BLaER1 treated with 17β-estradiol and CSF1 and Interleukin-3, amounts not matched to agents 10 nM and 100 nM (cell line): ENCODE results near the gene RBM41.
"Not testable (repeated sequence)": the region's sequence is repeated elsewhere in the genome, so short reads cannot be mapped to it uniquely, and the experiment has no call there.

ENCODE experiments used
- H3K27ac ChIP-seq, 11 experiments: shearing (Covaris generic); formaldehyde crosslinking; 2 replicates each; pipeline ENCODE4 v1.8.1; 2022
- H3K27me3 ChIP-seq, 11 experiments: shearing (Covaris generic); formaldehyde crosslinking; 2 replicates each; pipeline ENCODE4 v1.8.1; 2022
- H3K36me3 ChIP-seq, 11 experiments: shearing (Covaris generic); formaldehyde crosslinking; 2 replicates each; pipeline ENCODE4 v1.8.1; 2022
- H3K4me1 ChIP-seq, 10 experiments: shearing (Covaris generic); formaldehyde crosslinking; 2 replicates each; pipeline ENCODE4 v1.8.1; 2022
- H3K4me2 ChIP-seq, 11 experiments: shearing (Covaris generic); formaldehyde crosslinking; 2 replicates each; pipeline ENCODE4 v1.8.1; 2022
- H3K4me3 ChIP-seq, 10 experiments: shearing (Covaris generic); formaldehyde crosslinking; 2 replicates each; pipeline ENCODE4 v1.8.1; 2022
- H3K9ac ChIP-seq, 11 experiments: shearing (Covaris generic); formaldehyde crosslinking; 2 replicates each; pipeline ENCODE4 v1.8.1; 2022
- H3K9me3 ChIP-seq, 11 experiments: shearing (Covaris generic); formaldehyde crosslinking; replicated peaks in 1 of 11; 2 replicates each; pipeline ENCODE4 v1.8.1; 2022
- H4K20me1 ChIP-seq, 11 experiments: shearing (Covaris generic); formaldehyde crosslinking; 2 replicates each; pipeline ENCODE4 v1.8.1; 2022
- Cebpa-rat ChIP-seq, 11 experiments: shearing (Covaris generic); IDR thresholded peaks; 2 replicates each; pipeline ENCODE4 v1.8.1; 2022

Gene RBM41

DNA sequence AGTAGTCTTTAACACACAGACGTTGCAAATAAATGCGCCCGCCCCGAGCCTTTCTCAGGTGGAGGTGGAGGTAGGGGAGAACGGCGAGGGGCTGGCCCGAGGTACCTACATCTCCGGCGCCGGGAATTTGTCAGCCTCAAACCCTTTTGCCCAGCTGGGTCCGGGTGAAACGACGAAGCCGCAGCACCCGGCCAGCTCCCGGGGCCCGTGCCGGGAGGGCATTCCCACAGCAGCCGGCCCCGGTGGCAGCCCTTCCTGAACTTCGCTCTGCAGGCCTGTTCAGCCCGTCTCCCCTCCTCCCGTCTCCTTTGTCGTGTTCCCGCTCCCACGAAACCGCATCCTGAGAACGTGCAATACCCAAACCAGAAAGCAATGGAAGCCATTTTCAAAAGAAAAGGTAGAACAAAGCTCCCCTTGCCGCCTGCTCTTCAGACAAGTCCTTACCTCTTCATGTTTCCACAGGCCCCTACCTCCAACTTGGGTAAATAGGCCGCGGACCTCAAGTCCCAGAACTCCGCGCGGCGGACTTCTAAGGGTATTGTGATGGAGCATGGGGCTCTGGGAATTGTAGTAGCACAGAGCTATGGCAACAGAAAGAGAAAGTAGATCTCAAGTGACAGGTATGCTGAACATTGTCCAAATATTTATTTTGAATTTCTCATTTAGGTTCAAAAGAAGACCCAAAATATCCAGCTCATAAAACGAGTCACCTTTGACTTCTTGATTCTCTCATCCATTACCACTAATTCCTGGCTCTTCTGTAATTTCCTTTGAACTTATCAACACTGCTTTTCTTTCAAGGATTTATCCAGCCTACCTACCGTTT is at the start of gene RBM41:
TSS of gene RBM41 (minus strand) at position 501 of the 826 bp plus-strand sequence. CDS start at position 452, 49 bp downstream.
- H3K36me3 ChIP-seq, result peaks cover 23 to 33% (median 31%) of the 10 kb centered on the region in 11 experiments; a peak in 20 of 22 replicates
- H4K20me1 ChIP-seq, result no peaks in the 10 kb centered on the region
- H3K27me3 ChIP-seq, result peaks cover 72 to 100% (median 98%) of the 10 kb centered on the region in 11 experiments
- peak within 1 kb of the TSS; percentile 60 to 77 (median 70) for H3K4me3 ChIP-seq
- H3K9ac ChIP-seq, result peak within 1 kb of the TSS; percentile 77 to 91 (median 87)
- peaks cover 0 to 15% (median 6%) of the 10 kb centered on the region in 10 experiments; a peak in 8 of 20 replicates for H3K4me1 ChIP-seq
- H3K27ac ChIP-seq, result peak within 1 kb of the TSS; percentile 71 to 89 (median 87); a peak in 21 of 22 replicates
- H3K9me3 ChIP-seq, result peaks cover 0 to 2% (median 0%) of the 10 kb centered on the region in 11 experiments; a peak in 1 of 22 replicates
- no peak for TF ChIP-seq Cebpa-rat (IDR thresholded peaks at IDR 0.05)
- peak within 1 kb of the TSS; percentile 55 to 81 (median 64) for H3K4me2 ChIP-seq

DNA sequence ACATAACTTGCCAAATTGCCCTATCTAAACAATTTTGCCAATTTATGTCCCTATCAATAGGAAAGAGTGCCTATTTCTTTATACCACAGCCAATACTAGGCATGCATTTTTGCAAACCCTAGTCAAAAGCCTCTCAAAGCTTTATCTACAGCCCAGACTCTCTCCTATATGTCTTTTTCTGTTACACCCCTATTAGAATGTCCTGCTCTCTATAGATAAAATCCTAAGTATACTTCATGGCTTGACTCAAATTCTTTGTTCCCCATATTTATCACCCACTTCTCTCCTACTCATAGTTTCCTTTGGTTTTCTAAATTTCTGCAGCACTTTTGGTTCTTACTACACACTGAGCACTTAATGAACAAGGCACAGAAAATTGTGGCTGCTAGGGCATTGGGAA is 49.6 kb upstream of the RBM41 start:
- Histone ChIP-seq H3K36me3 (no peaks in the 10 kb centered on the region), H3K9me3 (no peaks in the 10 kb centered on the region), H3K9ac (no peak overlapping the region), H3K27ac (no peak overlapping the region), H4K20me1 (no peaks in the 10 kb centered on the region), H3K4me1 (no peaks in the 10 kb centered on the region), H3K4me3 (no peak overlapping the region), H3K27me3 (peaks cover 54 to 99% (median 85%) of the 10 kb centered on the region in 11 experiments; a peak in 21 of 22 replicates), H3K4me2 (no peak overlapping the region)
- TF ChIP-seq Cebpa-rat (IDR thresholded peaks at IDR 0.05), result no peak

- Histone ChIP-seq H3K27ac (no peak overlapping the region), H3K4me3 (no peak overlapping the region), H3K9me3 (no peaks in the 10 kb centered on the region), H3K4me2 (no peak overlapping the region), H3K4me1 (no peaks in the 10 kb centered on the region), H3K9ac (no peak overlapping the region), H4K20me1 (no peaks in the 10 kb centered on the region), H3K27me3 (peaks cover 55 to 99% (median 85%) of the 10 kb centered on the region in 11 experiments), H3K36me3 (no peaks in the 10 kb centered on the region)
- no peak for TF ChIP-seq Cebpa-rat (IDR thresholded peaks at IDR 0.05)
Observed at GRCh38 chrX:107167163-107167921, 48.7 kb upstream of the RBM41 start.

DNA sequence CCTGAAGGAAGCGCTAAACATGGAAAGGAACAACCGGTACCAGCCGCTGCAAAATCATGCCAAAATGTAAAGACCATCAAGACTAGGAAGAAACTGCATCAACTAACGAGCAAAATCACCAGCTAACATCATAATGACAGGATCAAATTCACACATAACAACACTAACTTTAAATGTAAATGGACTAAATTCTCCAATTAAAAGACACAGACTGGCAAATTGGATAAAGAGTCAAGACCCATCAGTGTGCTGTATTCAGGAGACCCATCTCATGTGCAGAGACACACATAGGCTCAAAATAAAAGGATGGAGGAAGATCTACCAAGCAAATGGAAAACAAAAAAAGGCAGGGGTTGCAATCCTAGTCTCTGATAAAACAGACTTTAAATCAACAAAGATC is 39.0 kb upstream of the RBM41 start:
- H4K20me1 ChIP-seq, H3K36me3 ChIP-seq, H3K4me2 ChIP-seq, H3K9ac ChIP-seq, H3K27ac ChIP-seq, H3K4me3 ChIP-seq: not testable (repeated sequence)
- Histone ChIP-seq H3K9me3 (peaks cover 0 to 17% (median 6%) of the 10 kb centered on the region in 11 experiments; a peak in 11 of 22 replicates), H3K4me1 (peaks cover 0 to 10% (median 0%) of the 10 kb centered on the region in 10 experiments; a peak in 8 of 20 replicates), H3K27me3 (peaks cover 20 to 38% (median 31%) of the 10 kb centered on the region in 11 experiments)

DNA sequence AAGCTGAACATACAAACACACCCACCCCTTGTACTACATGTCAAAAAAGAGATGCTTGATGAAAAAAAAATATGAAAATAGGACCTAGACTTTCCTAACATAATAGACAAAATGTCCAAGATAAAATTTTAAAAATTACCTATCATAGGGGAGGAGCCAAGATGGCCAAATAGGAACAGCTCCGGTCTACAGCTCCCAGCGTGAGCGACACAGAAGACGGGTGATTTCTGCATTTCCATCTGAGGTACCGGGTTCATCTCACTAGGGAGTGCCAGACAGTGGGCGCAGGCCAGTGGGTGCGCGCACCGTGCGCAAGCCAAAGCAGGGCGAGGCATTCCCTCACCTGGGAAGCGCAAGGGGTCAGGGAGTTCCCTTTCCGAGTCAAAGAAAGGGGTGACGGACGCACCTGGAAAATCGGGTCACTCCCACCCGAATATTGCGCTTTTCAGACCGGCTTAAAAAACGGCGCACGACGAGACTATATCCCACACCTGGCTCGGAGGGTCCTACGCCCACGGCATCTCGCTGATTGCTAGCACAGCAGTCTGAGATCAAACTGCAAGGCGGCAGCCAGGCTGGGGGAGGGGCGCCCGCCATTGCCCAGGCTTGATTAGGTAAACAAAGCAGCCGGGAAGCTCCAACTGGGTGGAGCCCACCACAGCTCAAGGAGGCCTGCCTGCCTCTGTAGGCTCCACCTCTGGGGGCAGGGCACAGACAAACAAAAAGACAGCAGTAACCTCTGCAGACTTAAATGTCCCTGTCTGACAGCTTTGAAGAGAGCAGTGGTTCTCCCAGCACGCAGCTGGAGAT is 37.2 kb upstream of the RBM41 start:
- not testable (repeated sequence) for H4K20me1 ChIP-seq, H3K27ac ChIP-seq, H3K4me3 ChIP-seq, H3K4me2 ChIP-seq, H3K9ac ChIP-seq, H3K36me3 ChIP-seq
- Histone ChIP-seq H3K9me3 (peaks cover 0 to 17% (median 6%) of the 10 kb centered on the region in 11 experiments; a peak in 11 of 22 replicates), H3K27me3 (peaks cover 23 to 42% (median 34%) of the 10 kb centered on the region in 11 experiments; a peak in 21 of 22 replicates), H3K4me1 (peaks cover 0 to 10% (median 0%) of the 10 kb centered on the region in 10 experiments; a peak in 8 of 20 replicates)

- Histone ChIP-seq H3K36me3 (no peaks in the 10 kb centered on the region), H3K9ac (no peak overlapping the region), H3K27ac (peak overlapping the region in 2 of 11 experiments; percentile 22 to 35; a peak in 2 of 22 replicates), H3K27me3 (peaks cover 31 to 50% (median 42%) of the 10 kb centered on the region in 11 experiments), H3K4me1 (peaks cover 0 to 10% (median 0%) of the 10 kb centered on the region in 10 experiments; a peak in 8 of 20 replicates), H3K9me3 (peaks cover 0 to 17% (median 6%) of the 10 kb centered on the region in 11 experiments; a peak in 11 of 22 replicates), H3K4me2 (peak overlapping the region in 4 of 11 experiments; percentile 3 to 42 (median 10); a peak in 4 of 22 replicates), H4K20me1 (no peaks in the 10 kb centered on the region), H3K4me3 (no peak overlapping the region)
- TF ChIP-seq Cebpa-rat (IDR thresholded peaks at IDR 0.05), result 0 out of 22 replicates have a peak, but pooled peaks of 1 of the 11 experiments have one; percentile 16
Observed at GRCh38 chrX:107154787-107155620, 36.4 kb upstream of the RBM41 start.

- Histone ChIP-seq H4K20me1 (no peaks in the 10 kb centered on the region), H3K9ac (no peak overlapping the region), H3K9me3 (peaks cover 0 to 17% (median 6%) of the 10 kb centered on the region in 11 experiments; a peak in 11 of 22 replicates), H3K36me3 (no peaks in the 10 kb centered on the region), H3K4me1 (peaks cover 0 to 10% (median 0%) of the 10 kb centered on the region in 10 experiments; a peak in 8 of 20 replicates), H3K4me3 (no peak overlapping the region), H3K4me2 (no peak overlapping the region), H3K27me3 (peaks cover 46 to 70% (median 58%) of the 10 kb centered on the region in 11 experiments), H3K27ac (no peak overlapping the region)
- no peak for TF ChIP-seq Cebpa-rat (IDR thresholded peaks at IDR 0.05)
Observed at GRCh38 chrX:107153005-107153404, 34.4 kb upstream of the RBM41 start.

- Histone ChIP-seq H3K4me1 (no peaks in the 10 kb centered on the region), H3K4me2 (no peak overlapping the region), H3K27ac (no peak overlapping the region), H3K36me3 (no peaks in the 10 kb centered on the region), H3K9ac (no peak overlapping the region), H3K9me3 (no peaks in the 10 kb centered on the region), H3K4me3 (no peak overlapping the region), H3K27me3 (peaks cover 60 to 100% (median 90%) of the 10 kb centered on the region in 11 experiments), H4K20me1 (no peaks in the 10 kb centered on the region)
- no peak for TF ChIP-seq Cebpa-rat (IDR thresholded peaks at IDR 0.05)
Observed at GRCh38 chrX:107146670-107147069, 28.0 kb upstream of the RBM41 start.
